Cardiac muscle cell (in vitro differentiated cells and primary cell): Measurements from ENCODE around the gene UBE2M. TPM values are rescaled to one million over a fixed set of nuclear protein-coding genes. Genes with fewer than 3 reads are reported as not detected.
"Not testable (repeated sequence)": the region's sequence is repeated elsewhere in the genome, so short reads cannot be mapped to it uniquely, and the experiment has no call there.

ENCODE experiments used
- DNase-seq, 2 donors: peaks; one replicate each; pipeline versions ENCODE4 v3.0.0 to v3.0.0-alpha.2; 2010 to 2017; ENCODE audit warnings: low read depth in 1 of 2, low spot score in 1 of 2
- H3K27ac ChIP-seq: fragments of 200-600 bp; sonication (generic); 2 replicates; pipeline ENCODE4 v1.5.1; 2016
- H3K27me3 ChIP-seq: fragments of 200-600 bp; sonication (generic); 2 replicates; pipeline ENCODE4 v1.6.0; 2016; ENCODE audit warnings: control low read depth
- H3K36me3 ChIP-seq: fragments of 200-600 bp; sonication (generic); 2 replicates; pipeline ENCODE4 v1.5.1; 2016; ENCODE audit warnings: control low read depth
- H3K4me1 ChIP-seq: fragments of 200-600 bp; sonication (generic); 2 replicates; pipeline ENCODE4 v1.8.1; 2017; ENCODE audit warnings: low read depth, mild to moderate bottlenecking, mixed run types
- H3K4me3 ChIP-seq: fragments of 200-600 bp; sonication (generic); 2 replicates; pipeline ENCODE4 v1.5.1; 2016; ENCODE audit warnings: mild to moderate bottlenecking
- H3K9me3 ChIP-seq: fragments of 200-600 bp; sonication (generic); 2 replicates; pipeline ENCODE4 v1.5.1; 2017; ENCODE audit warnings: low read depth, mild to moderate bottlenecking, control low read depth
- polyA plus RNA-seq: library from polyadenylated mRNA; unstranded; fragments of >200 nt; fragmentation: Nextera tagmentation; extraction: Ambion mirVana; gene quantifications from 2 replicates; pipeline ENCODE4 v1.2.1, GENCODE V29; 2016
- total RNA-seq: library from RNA; depleted of rRNA; stranded (reverse); fragments of >200 nt; gene quantifications from 2 replicates; pipeline ENCODE4 v1.2.3, GENCODE V29; 2016
- TF ChIP-seq, protein P1 (sequence below): IDR thresholded peaks from 2 replicates; pipeline ENCODE4 v1.5.1; 2012; ENCODE audit warnings: low read depth, mild to moderate bottlenecking, low read length

UBE2M gene
- total and polyA plus RNA-seq, 2 experiments from 2014 or later = 70.8 to 177 TPM

DNA sequence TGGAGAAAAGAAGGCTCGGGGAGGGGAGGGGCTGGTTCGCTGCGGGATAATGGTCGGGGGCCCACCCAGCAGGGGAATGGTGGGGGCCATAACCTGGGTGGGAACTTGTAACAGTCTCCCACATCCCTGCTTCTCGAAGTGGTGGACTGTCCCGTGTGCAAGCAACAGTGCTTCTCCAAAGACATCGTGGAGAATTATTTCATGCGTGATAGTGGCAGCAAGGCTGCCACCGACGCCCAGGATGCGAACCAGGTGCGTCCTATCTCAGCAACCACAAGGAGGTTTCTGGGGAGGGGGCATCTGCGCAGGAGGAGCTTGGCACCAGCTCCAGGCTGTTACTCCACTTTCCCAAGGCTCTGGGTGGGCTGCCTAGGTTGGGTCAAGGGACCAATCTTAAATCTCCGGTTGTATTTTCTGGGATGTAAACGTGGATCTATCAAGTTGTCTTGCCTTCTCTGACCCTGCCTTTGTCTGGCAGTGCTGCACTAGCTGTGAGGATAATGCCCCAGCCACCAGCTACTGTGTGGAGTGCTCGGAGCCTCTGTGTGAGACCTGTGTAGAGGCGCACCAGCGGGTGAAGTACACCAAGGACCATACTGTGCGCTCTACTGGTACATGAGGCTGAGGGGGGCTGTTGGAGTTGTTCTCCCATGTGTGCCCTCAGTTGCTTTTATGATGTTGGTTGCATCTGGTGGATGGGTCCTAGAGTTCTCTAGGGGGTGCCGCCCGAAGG is 13.0 kb downstream of the UBE2M start:
- Histone ChIP-seq H3K27me3 (peaks cover 17% of the 10 kb centered on the region), H3K9me3 (no peaks in the 10 kb centered on the region), H3K36me3 (peaks cover 33% of the 10 kb centered on the region), H3K27ac (peak overlapping the region; percentile 90), H3K4me1 (peaks cover 12% of the 10 kb centered on the region), H3K4me3 (peak overlapping the region; percentile 84)
- no peak for DNase-seq
- TF ChIP-seq, protein P1, sequence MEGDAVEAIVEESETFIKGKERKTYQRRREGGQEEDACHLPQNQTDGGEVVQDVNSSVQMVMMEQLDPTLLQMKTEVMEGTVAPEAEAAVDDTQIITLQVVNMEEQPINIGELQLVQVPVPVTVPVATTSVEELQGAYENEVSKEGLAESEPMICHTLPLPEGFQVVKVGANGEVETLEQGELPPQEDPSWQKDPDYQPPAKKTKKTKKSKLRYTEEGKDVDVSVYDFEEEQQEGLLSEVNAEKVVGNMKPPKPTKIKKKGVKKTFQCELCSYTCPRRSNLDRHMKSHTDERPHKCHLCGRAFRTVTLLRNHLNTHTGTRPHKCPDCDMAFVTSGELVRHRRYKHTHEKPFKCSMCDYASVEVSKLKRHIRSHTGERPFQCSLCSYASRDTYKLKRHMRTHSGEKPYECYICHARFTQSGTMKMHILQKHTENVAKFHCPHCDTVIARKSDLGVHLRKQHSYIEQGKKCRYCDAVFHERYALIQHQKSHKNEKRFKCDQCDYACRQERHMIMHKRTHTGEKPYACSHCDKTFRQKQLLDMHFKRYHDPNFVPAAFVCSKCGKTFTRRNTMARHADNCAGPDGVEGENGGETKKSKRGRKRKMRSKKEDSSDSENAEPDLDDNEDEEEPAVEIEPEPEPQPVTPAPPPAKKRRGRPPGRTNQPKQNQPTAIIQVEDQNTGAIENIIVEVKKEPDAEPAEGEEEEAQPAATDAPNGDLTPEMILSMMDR = no peak

DNA sequence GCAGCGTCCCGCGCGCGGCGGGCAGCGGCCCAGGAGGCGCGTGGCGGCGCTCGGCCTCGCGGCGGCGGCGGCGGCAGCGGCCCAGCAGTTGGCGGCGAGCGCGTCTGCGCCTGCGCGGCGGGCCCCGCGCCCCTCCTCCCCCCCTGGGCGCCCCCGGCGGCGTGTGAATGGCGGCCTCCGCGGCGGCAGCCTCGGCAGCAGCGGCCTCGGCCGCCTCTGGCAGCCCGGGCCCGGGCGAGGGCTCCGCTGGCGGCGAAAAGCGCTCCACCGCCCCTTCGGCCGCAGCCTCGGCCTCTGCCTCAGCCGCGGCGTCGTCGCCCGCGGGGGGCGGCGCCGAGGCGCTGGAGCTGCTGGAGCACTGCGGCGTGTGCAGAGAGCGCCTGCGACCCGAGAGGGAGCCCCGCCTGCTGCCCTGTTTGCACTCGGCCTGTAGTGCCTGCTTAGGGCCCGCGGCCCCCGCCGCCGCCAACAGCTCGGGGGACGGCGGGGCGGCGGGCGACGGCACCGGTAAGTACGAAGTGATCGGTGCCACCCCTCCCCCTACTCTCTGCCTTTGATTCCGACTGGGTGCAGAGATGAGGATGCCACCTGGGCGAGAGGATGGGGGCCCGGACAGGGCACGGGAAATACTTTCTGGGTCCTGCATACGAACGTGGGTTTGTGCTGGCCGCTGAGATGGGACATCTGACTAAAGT is 13.7 kb downstream of the UBE2M start:
- H3K9me3 ChIP-seq = no peaks in the 10 kb centered on the region
- peaks cover 12% of the 10 kb centered on the region for H3K4me1 ChIP-seq
- peak overlapping the region; percentile 90 for H3K27ac ChIP-seq
- TF ChIP-seq, protein P1 = no peak
- peaks cover 20% of the 10 kb centered on the region for H3K27me3 ChIP-seq
- DNase-seq = peak; percentile 66 to 76
- peak overlapping the region; percentile 84 for H3K4me3 ChIP-seq
- peaks cover 27% of the 10 kb centered on the region for H3K36me3 ChIP-seq

DNA sequence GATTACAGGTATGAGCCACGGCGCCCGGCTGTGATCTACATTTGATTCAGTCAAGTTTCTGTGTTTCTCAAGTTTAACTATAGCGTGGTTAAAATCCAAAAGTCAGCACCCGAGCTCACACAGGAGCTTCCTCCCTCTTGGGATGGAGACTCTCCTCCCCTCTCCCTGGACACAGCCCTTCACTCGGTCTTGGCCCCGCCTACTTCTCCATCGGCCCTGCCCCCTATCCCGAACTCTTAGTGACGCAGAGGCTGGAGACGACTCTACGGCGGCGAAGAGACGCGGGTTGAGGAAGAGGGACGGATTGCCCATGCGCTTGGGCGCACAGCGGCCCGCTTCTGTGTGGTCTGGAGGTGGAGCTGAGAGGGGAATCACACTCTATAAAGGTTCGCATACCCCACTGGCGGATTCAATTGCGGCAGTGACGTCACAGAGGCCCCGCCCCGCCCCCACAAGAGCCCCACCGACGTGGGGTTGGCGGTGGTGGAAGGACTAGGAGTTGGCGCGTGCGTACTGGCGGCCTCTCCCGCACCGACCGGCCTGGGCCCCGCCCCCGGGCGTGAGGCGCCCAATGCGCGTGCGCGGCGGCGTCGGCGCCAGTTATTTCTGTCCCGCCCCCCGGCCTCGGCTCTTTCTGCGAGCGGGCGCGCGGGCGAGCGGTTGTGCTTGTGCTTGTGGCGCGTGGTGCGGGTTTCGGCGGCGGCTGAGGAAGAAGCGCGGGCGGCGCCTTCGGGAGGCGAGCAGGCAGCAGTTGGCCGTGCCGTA is 14.4 kb downstream of the UBE2M start, which contains the start of gene TRIM28:
Gene TRIM28, plus strand, starts transcription at position 239 of the 765 bp plus-strand sequence. CDS start 694 bp downstream, outside the sequence.
- peaks cover 26% of the 10 kb centered on the region for H3K27me3 ChIP-seq
- H3K27ac ChIP-seq = peak within 1 kb of the TSS; percentile 90
- H3K9me3 ChIP-seq = no peaks in the 10 kb centered on the region
- peaks cover 12% of the 10 kb centered on the region for H3K4me1 ChIP-seq
- peaks cover 20% of the 10 kb centered on the region for H3K36me3 ChIP-seq
- H3K4me3 ChIP-seq = peak within 1 kb of the TSS; percentile 84
- DNase-seq = peak; percentile 98 to 100
- TF ChIP-seq, protein P1 = no peak

DNA sequence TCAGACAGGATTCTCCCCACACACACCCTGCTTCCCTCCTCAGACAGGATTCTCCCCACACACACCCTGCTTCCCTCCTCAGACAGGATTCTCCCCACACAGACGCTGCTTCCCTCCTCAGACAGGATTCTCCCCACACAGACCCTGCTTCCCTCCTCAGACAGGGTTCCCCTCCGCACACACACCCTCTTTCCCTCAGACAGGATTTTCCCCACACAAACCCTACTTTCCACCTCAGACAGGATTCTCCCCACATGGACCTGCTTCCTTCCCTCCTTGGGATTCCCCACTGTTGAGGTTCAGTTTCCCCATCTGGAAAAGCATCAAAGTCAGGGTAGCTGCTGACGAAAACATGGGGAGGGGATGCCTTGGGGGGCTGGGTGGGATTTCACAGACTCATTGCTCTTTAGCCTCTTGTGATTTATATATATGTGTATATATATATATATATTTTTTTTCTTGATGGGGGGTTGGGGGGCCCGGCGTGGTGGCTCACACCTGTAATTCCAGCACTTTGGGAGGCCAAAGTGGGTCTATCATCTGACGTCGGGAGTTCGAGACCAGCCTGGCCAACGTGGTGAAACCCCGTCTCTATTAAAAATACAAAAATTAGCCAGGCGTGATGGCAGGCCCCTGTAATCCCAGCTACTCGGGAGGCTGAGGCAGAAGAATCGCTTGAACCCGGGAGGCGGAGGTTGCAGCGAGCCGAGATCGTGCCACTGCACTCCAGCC is 15.6 kb downstream of the UBE2M start:
- H3K4me3 ChIP-seq, H3K9me3 ChIP-seq, H3K36me3 ChIP-seq, DNase-seq: not testable (repeated sequence)
- peak overlapping the region; percentile 90 for H3K27ac ChIP-seq
- peaks cover 14% of the 10 kb centered on the region for H3K4me1 ChIP-seq
- H3K27me3 ChIP-seq = peaks cover 26% of the 10 kb centered on the region

DNA sequence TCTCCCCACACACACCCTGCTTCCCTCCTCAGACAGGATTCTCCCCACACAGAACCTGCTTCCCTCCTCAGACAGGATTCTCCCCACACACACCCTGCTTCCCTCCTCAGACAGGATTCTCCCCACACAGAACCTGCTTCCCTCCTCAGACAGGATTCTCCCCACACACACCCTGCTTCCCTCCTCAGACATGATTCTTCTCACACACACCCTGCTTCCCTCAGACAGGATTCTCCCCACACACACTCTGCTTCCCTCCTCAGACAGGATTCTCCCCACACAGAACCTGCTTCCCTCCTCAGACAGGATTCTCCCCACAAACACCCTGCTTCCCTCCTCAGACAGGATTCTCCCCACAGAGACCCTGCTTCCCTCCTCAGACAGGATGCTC is 19.2 kb downstream of the UBE2M start:
- H3K9me3 ChIP-seq, H3K4me1 ChIP-seq, H3K4me3 ChIP-seq, H3K27ac ChIP-seq, H3K36me3 ChIP-seq, DNase-seq: not testable (repeated sequence)
- H3K27me3 ChIP-seq = peaks cover 26% of the 10 kb centered on the region
